GM06990 (cell line): ENCODE results near the gene NOS1.
"Not testable (repeated sequence)": the region's sequence is repeated elsewhere in the genome, so short reads cannot be mapped to it uniquely, and the experiment has no call there.

Source experiments
- DNase-seq: peaks from one replicate; pipeline ENCODE4 v3.0.0-alpha.2; 2011; ENCODE audit not compliant: insufficient read length; ENCODE audit errors: extremely low read depth
- H3K27me3 ChIP-seq: replicated peaks from 2 replicates; pipeline ENCODE4 v1.6.0; 2011; ENCODE audit warnings: low read length; ENCODE audit not compliant: control insufficient read depth, insufficient read depth
- H3K36me3 ChIP-seq: 2 replicates; pipeline ENCODE4 v1.5.1; 2011; ENCODE audit warnings: low read length; ENCODE audit not compliant: control insufficient read depth, insufficient read depth
- H3K4me3 ChIP-seq: replicated peaks from 2 replicates; pipeline ENCODE4 v1.5.1; 2011; ENCODE audit warnings: low read depth, mild to moderate bottlenecking, control low read depth, low read length
- TF ChIP-seq, protein P1 (sequence below): IDR thresholded peaks from 2 replicates; pipeline ENCODE4 v1.5.1; 2011; ENCODE audit warnings: low read length, control low read depth, mild to moderate bottlenecking, inconsistent platforms; ENCODE audit not compliant: insufficient read depth, poor library complexity, severe bottlenecking

The NOS1 gene

DNA sequence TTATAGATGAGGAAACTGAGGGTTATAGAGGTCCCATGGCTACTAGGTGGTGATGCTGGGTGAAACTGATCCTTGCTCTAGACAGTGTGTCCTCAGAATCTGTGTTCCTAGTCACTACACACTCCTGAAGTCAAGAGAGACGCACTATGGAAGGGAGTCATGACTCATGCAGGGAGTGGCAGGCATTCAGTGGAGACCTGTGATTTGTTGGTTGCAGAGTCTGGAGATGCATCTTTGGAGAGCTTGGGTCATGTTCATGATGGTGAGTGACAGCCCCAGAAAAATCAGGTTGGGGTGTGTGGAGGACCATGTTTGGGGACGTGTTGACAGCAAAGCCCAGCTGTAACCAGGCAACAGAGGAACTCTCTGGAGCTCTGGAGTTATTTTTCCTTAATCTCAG, 133.2 kb downstream of the NOS1 start:
- TF ChIP-seq, protein P1, sequence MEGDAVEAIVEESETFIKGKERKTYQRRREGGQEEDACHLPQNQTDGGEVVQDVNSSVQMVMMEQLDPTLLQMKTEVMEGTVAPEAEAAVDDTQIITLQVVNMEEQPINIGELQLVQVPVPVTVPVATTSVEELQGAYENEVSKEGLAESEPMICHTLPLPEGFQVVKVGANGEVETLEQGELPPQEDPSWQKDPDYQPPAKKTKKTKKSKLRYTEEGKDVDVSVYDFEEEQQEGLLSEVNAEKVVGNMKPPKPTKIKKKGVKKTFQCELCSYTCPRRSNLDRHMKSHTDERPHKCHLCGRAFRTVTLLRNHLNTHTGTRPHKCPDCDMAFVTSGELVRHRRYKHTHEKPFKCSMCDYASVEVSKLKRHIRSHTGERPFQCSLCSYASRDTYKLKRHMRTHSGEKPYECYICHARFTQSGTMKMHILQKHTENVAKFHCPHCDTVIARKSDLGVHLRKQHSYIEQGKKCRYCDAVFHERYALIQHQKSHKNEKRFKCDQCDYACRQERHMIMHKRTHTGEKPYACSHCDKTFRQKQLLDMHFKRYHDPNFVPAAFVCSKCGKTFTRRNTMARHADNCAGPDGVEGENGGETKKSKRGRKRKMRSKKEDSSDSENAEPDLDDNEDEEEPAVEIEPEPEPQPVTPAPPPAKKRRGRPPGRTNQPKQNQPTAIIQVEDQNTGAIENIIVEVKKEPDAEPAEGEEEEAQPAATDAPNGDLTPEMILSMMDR = no peak
- no peak for DNase-seq
- H3K4me3 ChIP-seq = no peak overlapping the region
- H3K36me3 ChIP-seq = no peaks in the 10 kb centered on the region
- peaks cover 2% of the 10 kb centered on the region for H3K27me3 ChIP-seq

DNA sequence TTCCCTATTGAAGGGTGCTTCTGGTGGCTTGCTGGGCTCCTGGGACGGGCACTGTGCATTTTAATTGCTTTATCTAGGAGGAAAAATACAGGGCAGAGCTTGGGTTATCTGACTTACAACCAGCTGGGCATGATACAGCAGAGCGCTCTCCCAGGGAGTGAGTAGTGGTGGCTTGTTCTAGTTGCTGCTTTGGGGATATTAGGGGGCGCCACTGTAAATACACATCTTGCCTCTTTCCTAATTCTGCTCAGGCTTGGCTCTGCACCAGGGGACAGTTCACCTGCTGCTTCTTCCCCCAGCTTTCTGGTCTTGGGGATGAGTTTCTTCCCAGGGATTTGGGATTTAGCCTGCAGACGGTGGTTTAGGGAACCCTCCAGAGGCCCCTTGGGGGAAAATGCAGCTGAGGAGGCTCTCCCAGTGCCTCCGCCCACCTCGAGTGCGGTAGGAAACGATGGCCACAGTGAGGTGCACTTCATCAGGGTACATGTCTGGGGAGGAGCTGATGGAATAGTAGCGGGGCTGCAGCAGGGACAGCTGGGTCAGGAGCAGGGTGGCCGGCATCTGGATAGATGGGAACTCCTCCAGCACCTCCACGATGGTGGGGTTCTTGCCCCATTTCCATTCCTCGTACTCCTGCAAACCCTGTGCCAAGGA, 134.3 kb downstream of the NOS1 start:
- H3K27me3 ChIP-seq = peaks cover 2% of the 10 kb centered on the region
- TF ChIP-seq, protein P1 = no peak
- no peak overlapping the region for H3K4me3 ChIP-seq
- H3K36me3 ChIP-seq = no peaks in the 10 kb centered on the region
- DNase-seq = no peak

DNA sequence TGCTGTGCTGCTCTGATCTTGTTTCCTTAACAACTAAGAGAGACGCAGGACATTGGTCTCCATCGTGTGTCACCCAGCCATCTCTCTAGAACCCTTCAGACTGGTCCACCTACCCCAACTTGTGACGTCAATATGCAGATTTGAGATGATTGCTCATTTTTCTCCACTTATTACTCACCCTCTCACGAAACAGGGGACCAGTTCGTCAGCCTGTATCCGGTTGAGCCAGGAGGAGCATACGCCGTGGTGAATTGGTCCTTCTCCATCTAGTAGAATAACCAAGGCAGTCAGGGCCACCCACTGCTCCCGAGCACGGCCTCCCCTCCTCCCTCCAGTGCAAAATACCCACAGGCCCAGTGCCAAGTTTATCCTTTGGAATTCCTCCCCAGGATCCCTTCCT, 134.9 kb downstream of the NOS1 start:
- no peak overlapping the region for H3K4me3 ChIP-seq
- H3K27me3 ChIP-seq = peaks cover 2% of the 10 kb centered on the region
- no peak for DNase-seq
- TF ChIP-seq, protein P1 = no peak
- no peaks in the 10 kb centered on the region for H3K36me3 ChIP-seq

DNA sequence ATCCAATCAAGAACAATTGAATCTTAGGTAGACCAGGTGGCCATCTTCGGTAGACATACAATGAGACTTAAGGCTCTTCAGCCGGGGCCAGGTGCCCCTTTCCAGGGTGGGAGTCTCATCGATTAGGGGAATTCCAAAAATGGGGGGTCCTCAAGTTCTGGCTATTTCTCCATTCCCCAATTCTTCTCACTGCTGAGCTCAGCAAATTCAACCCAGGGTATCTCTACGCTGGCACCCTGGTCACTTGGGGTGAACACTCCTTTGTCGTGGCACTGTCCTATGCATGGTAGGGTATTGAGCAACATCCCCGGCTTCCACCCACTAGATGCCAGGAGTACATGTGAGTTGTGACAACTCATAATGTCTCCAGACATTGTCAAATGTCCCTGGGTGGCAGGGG, 136.2 kb downstream of the NOS1 start:
- no peak for DNase-seq

DNA sequence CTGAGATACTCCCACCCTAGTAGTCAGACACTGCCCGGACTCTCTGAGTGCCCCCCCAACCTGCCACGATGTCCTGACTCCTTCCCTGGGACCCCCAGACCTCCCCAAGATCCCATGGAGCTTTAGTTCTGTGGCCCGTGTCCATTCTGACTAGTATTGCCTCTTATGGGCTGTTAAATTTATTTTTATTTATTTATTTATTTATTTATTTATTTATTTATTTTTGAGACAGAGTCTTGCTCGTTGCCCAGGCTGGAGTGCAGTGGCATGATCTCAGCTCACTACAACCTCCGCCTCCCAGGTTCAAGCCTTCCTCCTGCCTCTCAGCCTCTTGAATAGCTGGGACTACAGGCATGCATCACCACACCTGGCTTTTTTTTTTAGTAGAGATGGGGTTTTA, 140.5 kb downstream of the NOS1 start:
- not testable (repeated sequence) for H3K36me3 ChIP-seq, DNase-seq, H3K27me3 ChIP-seq, H3K4me3 ChIP-seq

More for the DNA sequence above, 136.2 kb downstream of the NOS1 start:
- TF ChIP-seq, protein P1 = no peak
- H3K27me3 ChIP-seq = peaks cover 2% of the 10 kb centered on the region
- no peak overlapping the region for H3K4me3 ChIP-seq
- no peaks in the 10 kb centered on the region for H3K36me3 ChIP-seq

DNA sequence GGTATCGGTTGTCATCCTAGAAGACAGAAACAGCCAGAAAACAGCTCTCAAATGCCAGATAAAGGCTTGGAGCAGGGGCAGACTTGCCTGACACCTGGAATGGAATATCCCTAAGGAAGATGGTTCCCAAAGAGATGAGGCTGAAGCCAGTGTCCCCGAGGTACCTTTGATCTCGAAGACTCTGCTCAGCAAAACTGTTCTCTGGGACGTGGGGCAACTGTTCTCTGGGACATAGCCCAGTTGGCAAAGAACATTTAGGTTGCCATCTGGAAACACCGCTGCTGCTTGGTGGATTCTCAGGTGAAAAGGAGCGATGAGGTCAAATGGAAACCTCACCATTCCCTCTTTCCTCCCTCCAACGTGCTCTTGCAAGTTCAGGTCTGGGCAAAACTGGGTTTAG, 143.3 kb downstream of the NOS1 start:
- H3K36me3 ChIP-seq = no peaks in the 10 kb centered on the region
- no peaks in the 10 kb centered on the region for H3K27me3 ChIP-seq
- TF ChIP-seq, protein P1 = no peak
- no peak overlapping the region for H3K4me3 ChIP-seq
- DNase-seq = no peak
